Measurements from ENCODE around the gene PRPH. TPM values are rescaled to one million over a fixed set of nuclear protein-coding genes. Genes with fewer than 3 reads are reported as not detected.

The PRPH gene
- total RNA-seq, 3 donors from 2014 or later (not counting 1 experiment from before 2014, with no cell fraction given): not detected

GRCh38 chr12:49260571-49261363 is 34.2 kb upstream of the PRPH start:
- intact Hi-C loops (cut with micrococcal nuclease): no loop called here
- Histone ChIP-seq H3K4me3 (ENCODE audit: low read length) (no peak overlapping the region), H3K9me3 (ENCODE audit: control insufficient read depth, insufficient read depth, low read length) (no peaks in the 10 kb centered on the region), H3K27ac (ENCODE audit: low read length) (no peak overlapping the region), H3K27me3 (ENCODE audit: control insufficient read depth, insufficient read depth, low read length) (no peaks in the 10 kb centered on the region), H3K36me3 (ENCODE audit: control insufficient read depth, insufficient read depth, low read length) (no peaks in the 10 kb centered on the region), H3K4me1 (ENCODE audit: control insufficient read depth, insufficient read depth, low read length) (peaks cover 13% of the 10 kb centered on the region)
- Mint-ChIP-seq H3K27me3 (ENCODE audit: low read depth in 2 of 2) (no peaks in the 10 kb centered on the region), H3K4me3 (no peak overlapping the region), H3K9me3 (no peaks in the 10 kb centered on the region), H3K4me1 (peaks cover 14 to 21% of the 10 kb centered on the region in 2 donors), H3K36me3 (no peaks in the 10 kb centered on the region), H3K27ac (no peak overlapping the region)
- ATAC-seq (no peak), DNase-seq (no peak)
- TF ChIP-seq CTCF (IDR thresholded peaks at IDR 0.05): no peak
- 97% methylated on average over 11 of the region's 11 CpGs for WGBS (ENCODE audit: insufficient coverage)

DNA sequence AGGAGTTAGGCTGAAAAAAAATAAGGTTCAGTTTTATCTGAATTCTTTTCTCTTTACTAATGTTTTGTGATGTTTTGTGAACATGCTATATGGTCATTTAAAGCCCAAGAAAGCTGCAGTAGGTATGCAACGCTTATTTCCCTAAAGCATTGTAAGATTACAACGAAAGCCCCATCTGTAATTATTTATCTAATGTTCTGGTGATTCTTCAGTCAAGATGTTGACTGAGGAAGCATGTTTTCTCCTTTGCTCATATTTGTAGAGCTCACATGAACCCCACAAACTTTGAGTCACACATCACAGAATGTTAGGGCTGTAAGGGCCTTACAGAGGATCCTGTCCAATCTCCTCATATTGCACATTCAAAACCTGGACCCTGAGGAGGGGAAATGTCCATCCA is 33.2 kb upstream of the PRPH start:
- H3K9me3 ChIP-seq (ENCODE audit: control insufficient read depth, insufficient read depth, low read length): no peaks in the 10 kb centered on the region
- H3K4me3 ChIP-seq (ENCODE audit: low read length): no peak overlapping the region
- Mint-ChIP-seq H3K9me3 (no peaks in the 10 kb centered on the region), H3K36me3 (no peaks in the 10 kb centered on the region), H3K27ac (no peak overlapping the region), H3K4me3 (no peak overlapping the region), H3K27me3 (ENCODE audit: low read depth in 2 of 2) (no peaks in the 10 kb centered on the region), H3K4me1 (peaks cover 14 to 21% of the 10 kb centered on the region in 2 donors)
- ATAC-seq (no peak), DNase-seq (no peak)
- intact Hi-C loops (cut with micrococcal nuclease): no loop called here
- no peak for TF ChIP-seq CTCF (IDR thresholded peaks at IDR 0.05)
- peaks cover 21% of the 10 kb centered on the region for H3K4me1 ChIP-seq (ENCODE audit: control insufficient read depth, insufficient read depth, low read length)
- H3K36me3 ChIP-seq (ENCODE audit: control insufficient read depth, insufficient read depth, low read length): no peaks in the 10 kb centered on the region
- 100% methylated on average over 1 of the region's 2 CpGs for WGBS (ENCODE audit: insufficient coverage)
- no peak overlapping the region for H3K27ac ChIP-seq (ENCODE audit: low read length)
- no peaks in the 10 kb centered on the region for H3K27me3 ChIP-seq (ENCODE audit: control insufficient read depth, insufficient read depth, low read length)

DNA sequence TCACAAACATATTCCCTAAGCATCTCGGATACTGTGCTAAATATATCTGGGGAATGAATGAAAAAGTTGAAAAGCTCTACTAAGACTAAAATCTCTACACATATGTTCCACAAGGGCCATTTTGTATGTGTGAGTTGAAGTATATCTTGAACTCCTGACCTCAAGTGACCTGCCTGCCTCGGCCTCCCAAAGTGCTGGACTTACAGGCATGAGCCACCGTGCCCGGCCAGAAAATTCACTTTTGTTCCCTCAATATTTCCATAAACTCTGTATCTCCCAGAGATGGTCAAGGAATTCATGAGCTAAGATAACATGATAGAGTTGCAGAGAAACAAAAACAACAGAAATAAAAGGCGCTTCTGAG is 31.6 kb upstream of the PRPH start:
- no peaks in the 10 kb centered on the region for H3K9me3 Mint-ChIP-seq
- Histone ChIP-seq H3K9me3 (ENCODE audit: control insufficient read depth, insufficient read depth, low read length) (no peaks in the 10 kb centered on the region), H3K27me3 (ENCODE audit: control insufficient read depth, insufficient read depth, low read length) (no peaks in the 10 kb centered on the region), H3K36me3 (ENCODE audit: control insufficient read depth, insufficient read depth, low read length) (peaks cover 2% of the 10 kb centered on the region), H3K4me1 (ENCODE audit: control insufficient read depth, insufficient read depth, low read length) (peaks cover 26% of the 10 kb centered on the region), H3K4me3 (ENCODE audit: low read length) (no peak overlapping the region), H3K27ac (ENCODE audit: low read length) (no peak overlapping the region)
- H3K27ac Mint-ChIP-seq: no peak overlapping the region
- peak overlapping the region; percentile 95 for H3K4me3 Mint-ChIP-seq
- peaks cover 15 to 21% of the 10 kb centered on the region in 2 donors for H3K4me1 Mint-ChIP-seq
- 98% methylated on average over 4 of the region's 5 CpGs for WGBS (ENCODE audit: insufficient coverage)
- no peak for TF ChIP-seq CTCF (IDR thresholded peaks at IDR 0.05)
- ATAC-seq: no peak
- no peaks in the 10 kb centered on the region for H3K27me3 Mint-ChIP-seq (ENCODE audit: low read depth in 2 of 2)
- no peak for DNase-seq
- no peaks in the 10 kb centered on the region for H3K36me3 Mint-ChIP-seq
- intact Hi-C loops (cut with micrococcal nuclease): no loop called here

GRCh38 chr12:49264466-49264872 is 30.5 kb upstream of the PRPH start:
- no peaks in the 10 kb centered on the region for H3K27me3 ChIP-seq (ENCODE audit: control insufficient read depth, insufficient read depth, low read length)
- no peaks in the 10 kb centered on the region for H3K9me3 Mint-ChIP-seq
- TF ChIP-seq CTCF (IDR thresholded peaks at IDR 0.05): no peak
- peak overlapping the region; percentile 91 for H3K4me3 Mint-ChIP-seq
- peaks cover 2% of the 10 kb centered on the region for H3K36me3 ChIP-seq (ENCODE audit: control insufficient read depth, insufficient read depth, low read length)
- intact Hi-C loops (cut with micrococcal nuclease): no loop called here
- H3K4me1 Mint-ChIP-seq: peaks cover 19 to 25% of the 10 kb centered on the region in 2 donors
- H3K27me3 Mint-ChIP-seq (ENCODE audit: low read depth in 2 of 2): no peaks in the 10 kb centered on the region
- peak; percentile 36 to 59 (median 51) for ATAC-seq
- DNase-seq: peak; percentile 28 to 67
- no peak overlapping the region for H3K27ac ChIP-seq (ENCODE audit: low read length)
- peak overlapping the region; percentile 62 to 91 for H3K27ac Mint-ChIP-seq
- no peaks in the 10 kb centered on the region for H3K9me3 ChIP-seq (ENCODE audit: control insufficient read depth, insufficient read depth, low read length)
- peak overlapping the region; percentile 87 for H3K4me3 ChIP-seq (ENCODE audit: low read length)
- H3K36me3 Mint-ChIP-seq: no peaks in the 10 kb centered on the region
- H3K4me1 ChIP-seq (ENCODE audit: control insufficient read depth, insufficient read depth, low read length): peaks cover 26% of the 10 kb centered on the region
- 0% methylated on average over 35 of the region's 35 CpGs for WGBS (ENCODE audit: insufficient coverage)
